SK-N-SH (cell line): ENCODE measurements around the gene CFAP100. TPM values are rescaled to one million over a fixed set of nuclear protein-coding genes. Genes with fewer than 3 reads are reported as not detected.

Source experiments
- CTCF ChIA-PET: fragments of 300-600, 350-600 bp; formaldehyde crosslinking; extraction: SDS; loops from one replicate; lab custom pipeline; 2021; lab: Yijun Ruan, JAX
- POLR2A ChIA-PET: fragments of 350-600 bp; sonication (Branson Sonifier 250); formaldehyde crosslinking; extraction: SDS; loops from one replicate; lab custom pipeline; 2020; ENCODE audit warnings: antibody characterized with exemption, inconsistent platforms; lab: Yijun Ruan, JAX
- DNase-seq: peaks from one replicate; pipeline ENCODE4 v3.0.0; 2012
- H2AFZ ChIP-seq: fragments of 200-600 bp; sonication (generic); 2 replicates; pipeline ENCODE4 v1.8.1; 2016; ENCODE audit warnings: antibody characterized with exemption, mild to moderate bottlenecking, low read depth
- H3F3A ChIP-seq: fragments of 200-600 bp; sonication (generic); replicated peaks from 2 replicates; pipeline ENCODE3; 2016; ENCODE audit warnings: antibody characterized with exemption, mild to moderate bottlenecking; ENCODE audit not compliant: insufficient read depth
- H3K27ac ChIP-seq, 2 experiments: fragments of 200-500 bp in 1 of 2; fragments of 200-600 bp in 1 of 2; sonication (Bioruptor generic) in 1 of 2; sonication (generic), shearing (Covaris generic) in 1 of 2; 2 replicates each; pipeline versions ENCODE4 v1.5.1 to v1.6.1; 2014 to 2016; ENCODE audit warnings: low read depth in 2 of 2, inconsistent platforms in 1 of 2, low read length in 1 of 2, mild to moderate bottlenecking in 1 of 2, mixed read lengths in 1 of 2
- H3K27me3 ChIP-seq: fragments of 200-600 bp; sonication (generic), shearing (Covaris generic); 2 replicates; pipeline ENCODE4 v1.6.1; 2016; ENCODE audit warnings: mixed run types; ENCODE audit not compliant: insufficient read depth
- H3K36me3 ChIP-seq, 2 experiments: fragments of 200-500 bp in 1 of 2; fragments of 200-600 bp in 1 of 2; sonication (Bioruptor generic) in 1 of 2; sonication (generic) in 1 of 2; replicated peaks in 1 of 2; 2 replicates each; pipeline versions ENCODE3 to v1.5.1; 2014 to 2016; ENCODE audit warnings: low read length in 1 of 2, mild to moderate bottlenecking in 1 of 2; ENCODE audit not compliant: insufficient read depth in 2 of 2, control insufficient read depth in 1 of 2
- H3K4me1 ChIP-seq, 2 experiments: fragments of 200-500 bp in 1 of 2; fragments of 200-600 bp in 1 of 2; sonication (Bioruptor generic) in 1 of 2; sonication (generic), shearing (Covaris generic) in 1 of 2; 2 replicates each; pipeline versions ENCODE4 v1.5.1 to v1.6.1; 2014 to 2016; ENCODE audit warnings: low read depth in 1 of 2, low read length in 1 of 2, mixed run types in 1 of 2; ENCODE audit not compliant: insufficient read depth in 2 of 2, control insufficient read depth in 1 of 2
- H3K4me2 ChIP-seq: fragments of 200-600 bp; sonication (generic), shearing (Covaris generic); 2 replicates; pipeline ENCODE4 v1.6.1; 2017; ENCODE audit warnings: mixed run types
- H3K4me3 ChIP-seq, 2 experiments: fragments of 200-500 bp in 1 of 2; fragments of 200-600 bp in 1 of 2; sonication (Bioruptor generic) in 1 of 2; sonication (generic), shearing (Covaris generic) in 1 of 2; 2 replicates each; pipeline versions ENCODE4 v1.5.1 to v1.8.1; 2014 to 2016; ENCODE audit warnings: low read depth in 2 of 2, inconsistent platforms in 1 of 2, low read length in 1 of 2, mild to moderate bottlenecking in 1 of 2, mixed read lengths in 1 of 2, moderate library complexity in 1 of 2
- H3K79me2 ChIP-seq: fragments of 200-600 bp; sonication (generic); 2 replicates; pipeline ENCODE4 v1.8.1; 2017; ENCODE audit warnings: mild to moderate bottlenecking; ENCODE audit not compliant: insufficient read depth
- H3K9ac ChIP-seq: fragments of 200-600 bp; sonication (generic); 2 replicates; pipeline ENCODE4 v1.6.1; 2017; ENCODE audit warnings: mixed run types
- H3K9me2 ChIP-seq: fragments of 200-600 bp; sonication (generic); 2 replicates; pipeline ENCODE4 v1.6.1; 2017; ENCODE audit warnings: mixed run types
- H3K9me3 ChIP-seq: fragments of 200-600 bp; sonication (generic); 2 replicates; pipeline ENCODE4 v1.6.1; 2017; ENCODE audit warnings: mixed run types, mild to moderate bottlenecking, moderate library complexity
- H4K20me1 ChIP-seq: fragments of 200-600 bp; sonication (generic); 2 replicates; pipeline ENCODE4 v1.6.1; 2017; ENCODE audit warnings: mild to moderate bottlenecking, mixed run types; ENCODE audit not compliant: insufficient read depth
- EP300 ChIP-seq, 2 experiments: IDR thresholded peaks; 2 replicates each; pipeline versions ENCODE4 v1.4.0 to v1.6.1; 2012; ENCODE audit warnings: borderline replicate concordance in 1 of 2, low read depth in 1 of 2, low read length in 1 of 2
- FOSL2 ChIP-seq: IDR thresholded peaks from 2 replicates; pipeline ENCODE4 v1.4.0; 2012; ENCODE audit warnings: low read depth, mild to moderate bottlenecking, moderate library complexity, borderline replicate concordance
- FOXJ3 ChIP-seq: sonication (generic); formaldehyde crosslinking; IDR thresholded peaks from 2 replicates; pipeline ENCODE4 v1.5.1; 2020; ENCODE audit warnings: mild to moderate bottlenecking, missing genetic modification reagents
- FOXM1 ChIP-seq: IDR thresholded peaks from 2 replicates; pipeline ENCODE4 v1.4.0; 2012; ENCODE audit warnings: low read depth, mild to moderate bottlenecking
- GABPA ChIP-seq: IDR thresholded peaks from 2 replicates; pipeline ENCODE4 v1.4.0; 2012; ENCODE audit warnings: low read depth, mild to moderate bottlenecking
- JUND ChIP-seq: IDR thresholded peaks from 2 replicates; pipeline ENCODE4 v1.4.0; 2012
- MEF2A ChIP-seq: IDR thresholded peaks from 2 replicates; pipeline ENCODE4 v1.4.0; 2012; ENCODE audit warnings: low read depth, borderline replicate concordance
- PBX3 ChIP-seq: IDR thresholded peaks from 2 replicates; pipeline ENCODE4; 2012
- RCOR1 ChIP-seq: fragments of 150-350 bp; IDR thresholded peaks from 2 replicates; pipeline ENCODE4 v1.6.1; 2017; ENCODE audit warnings: antibody characterized with exemption, low read length
- RXRA ChIP-seq: IDR thresholded peaks from 2 replicates; pipeline ENCODE4 v1.4.0; 2012; ENCODE audit warnings: low read depth, mild to moderate bottlenecking, borderline replicate concordance
- TAF1 ChIP-seq: IDR thresholded peaks from 2 replicates; pipeline ENCODE4 v1.6.1; 2012; ENCODE audit warnings: low read depth, mild to moderate bottlenecking, low read length, moderate library complexity, borderline replicate concordance
- TCF12 ChIP-seq: IDR thresholded peaks from 2 replicates; pipeline ENCODE4 v1.4.0; 2012
- USF1 ChIP-seq: IDR thresholded peaks from 2 replicates; pipeline ENCODE4 v1.4.0; 2012; ENCODE audit warnings: low read depth, borderline replicate concordance
- WGBS: methylation state at CpG from one replicate; pipeline ENCODE4 v1.1.6; 2017; ENCODE audit warnings: low lambda C conversion rate; 5-methylcytosine and 5-hydroxymethylcytosine counted together
- polyA plus RNA-seq, 3 experiments: library from polyadenylated mRNA; depleted of rRNA; stranded (reverse); fragments of >200 nt; gene quantifications; 2 replicates each; pipeline ENCODE4 v1.2.3, GENCODE V29; 2012
- TF ChIP-seq, protein P1 (sequence below): IDR thresholded peaks from 2 replicates; pipeline ENCODE4 v1.4.0; 2012; ENCODE audit warnings: low read depth

CFAP100 gene
- polyA plus RNA-seq, 1 of the 3 experiments (the other 2 are of a cell fraction), result not detected

- CTCF ChIA-PET, result interaction anchor here (0.8 to 1.3 kb wide), 2 partner anchors 8 to 14 kb away, joined by 4 to 5 read pairs; no protein-coding TSS in a partner anchor
- Histone ChIP-seq H3F3A (no peaks in the 10 kb centered on the region), H3K4me2 (peak overlapping the region; percentile 78), H3K27me3 (peaks cover 50% of the 10 kb centered on the region), H4K20me1 (no peaks in the 10 kb centered on the region), H3K36me3 (no peaks in the 10 kb centered on the region), H3K79me2 (no peaks in the 10 kb centered on the region), H3K27ac (peak overlapping the region in 1 of 2 experiments; percentile 79; a peak in 2 of 4 replicates), H2AFZ (peak overlapping the region; percentile 65; the same call in 1 of the 2 replicates), H3K9ac (no peak overlapping the region), H3K4me1 (peaks cover 0 to 21% of the 10 kb centered on the region in 2 experiments; a peak in 1 of 4 replicates), H3K9me2 (no peaks in the 10 kb centered on the region), H3K9me3 (no peaks in the 10 kb centered on the region), H3K4me3 (peak overlapping the region; percentile 58 to 66)
- POLR2A ChIA-PET, result no interaction called here
- TF ChIP-seq, protein P1, sequence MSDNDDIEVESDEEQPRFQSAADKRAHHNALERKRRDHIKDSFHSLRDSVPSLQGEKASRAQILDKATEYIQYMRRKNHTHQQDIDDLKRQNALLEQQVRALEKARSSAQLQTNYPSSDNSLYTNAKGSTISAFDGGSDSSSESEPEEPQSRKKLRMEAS, result no peak
- TF ChIP-seq MEF2A, result no peak
- TF ChIP-seq FOSL2, result no peak
- TF ChIP-seq RCOR1, result no peak
- no peak for TF ChIP-seq USF1
- no peak for TF ChIP-seq PBX3
- no peak for TF ChIP-seq RXRA
- TF ChIP-seq TAF1, result no peak
- TF ChIP-seq FOXJ3 (CRISPR knock-in tag), result no peak
- no peak for TF ChIP-seq TCF12
- no peak for TF ChIP-seq FOXM1
- no peak for TF ChIP-seq GABPA
- TF ChIP-seq JUND, result no peak
- no peak for TF ChIP-seq EP300 (IDR thresholded peaks at IDR 0.05; ENCODE audit: borderline replicate concordance in 1 of 2, low read depth in 1 of 2, low read length in 1 of 2)
- peak; percentile 82 for DNase-seq
- 5% methylated on average over 14 of the region's 100 CpGs for WGBS
Observed at GRCh38 chr3:126356373-126357264, 38.1 kb upstream of the CFAP100 start.
